ENCODE measurements around the gene SUCO. TPM values are rescaled to one million over a fixed set of nuclear protein-coding genes. Genes with fewer than 3 reads are reported as not detected.

The SUCO gene
- total RNA-seq, 2 experiments from 2014 or later: 22.8 TPM

- H3K36me3 Mint-ChIP-seq (ENCODE audit: low read depth): peaks cover 7% of the 10 kb centered on the region
- H3K27me3 Mint-ChIP-seq: no peaks in the 10 kb centered on the region
- no peak for TF ChIP-seq CTCF (IDR thresholded peaks at IDR 0.05)
- intact Hi-C loops (cut with micrococcal nuclease): no loop called here
- H3K9me3 Mint-ChIP-seq: no peaks in the 10 kb centered on the region
- ChIA-PET CTCF (interaction anchor here (0.6 to 1.8 kb wide), 2 partner anchors 15 to 1248 kb away, joined by 3 to 4 read pairs; no protein-coding TSS in a partner anchor), POLR2A (no interaction called here)
- ATAC-seq (no peak), DNase-seq (no peak)
- peaks cover 43% of the 10 kb centered on the region for H3K4me1 Mint-ChIP-seq (ENCODE audit: low read depth)
- H3K4me3 Mint-ChIP-seq: no peak overlapping the region
- no peak overlapping the region for H3K27ac Mint-ChIP-seq
Measured at GRCh38 chr1:172540635-172541034, 7.7 kb downstream of the SUCO start.

GRCh38 chr1:172544481-172545104, 11.6 kb downstream of the SUCO start:
- intact Hi-C loops (cut with micrococcal nuclease): no loop called here
- POLR2A ChIA-PET: interaction anchor here (0.6 to 1.0 kb wide), 3 partner anchors 15 to 121 kb away, joined by 3 to 4 read pairs (median 3); no protein-coding TSS in a partner anchor
- Mint-ChIP-seq H3K9me3 (no peaks in the 10 kb centered on the region), H3K4me1 (ENCODE audit: low read depth) (peaks cover 39% of the 10 kb centered on the region), H3K27me3 (no peaks in the 10 kb centered on the region), H3K4me3 (no peak overlapping the region), H3K27ac (no peak overlapping the region), H3K36me3 (ENCODE audit: low read depth) (peaks cover 2% of the 10 kb centered on the region)
- no peak for DNase-seq
- no peak for TF ChIP-seq CTCF (IDR thresholded peaks at IDR 0.05)
- CTCF ChIA-PET: interaction anchor here (0.8 to 3.0 kb wide), 4 partner anchors 10 to 183 kb away, joined by 3 to 11 read pairs (median 4); no protein-coding TSS in a partner anchor
- ATAC-seq: peak; percentile 39

DNA sequence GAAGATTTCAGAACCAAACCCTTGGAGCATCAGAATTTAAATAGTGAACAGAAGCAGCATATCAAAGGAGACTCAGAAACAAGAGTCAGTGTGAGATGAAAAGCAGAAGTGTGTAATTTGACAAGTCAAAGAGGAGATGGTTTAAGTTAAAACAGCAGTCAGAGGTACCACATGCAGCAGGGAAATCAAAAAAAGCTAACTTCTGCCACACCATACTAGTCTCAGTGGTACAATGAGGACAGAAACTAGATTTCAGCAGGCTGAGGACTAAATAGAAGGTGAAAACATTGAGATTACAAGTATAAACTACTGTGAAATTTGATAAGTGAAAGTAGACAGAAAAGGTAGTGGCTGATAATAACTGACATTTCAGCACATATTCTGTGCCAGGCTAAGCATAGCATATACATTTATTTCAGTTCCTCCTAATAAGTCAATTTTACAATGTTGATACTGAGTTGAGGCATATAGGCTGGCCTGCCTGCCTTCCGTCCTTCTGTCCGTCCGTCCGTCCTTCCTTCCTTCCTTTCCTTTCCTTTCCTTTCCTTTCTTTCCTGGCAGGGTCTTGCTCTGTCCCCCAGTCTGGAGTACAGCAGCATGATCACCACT, 12.6 kb downstream of the SUCO start:
- TF ChIP-seq CTCF (IDR thresholded peaks at IDR 0.05): no peak
- no peak overlapping the region for H3K27ac Mint-ChIP-seq
- DNase-seq (no peak), ATAC-seq (peak; percentile 24)
- POLR2A ChIA-PET: interaction anchor here (0.6 to 1.5 kb wide), 3 partner anchors 14 to 108 kb away, joined by 3 read pairs; no protein-coding TSS in a partner anchor
- intact Hi-C loops (cut with micrococcal nuclease): no loop called here
- CTCF ChIA-PET: interaction anchor here (0.8 to 1.2 kb wide), 3 partner anchors 10 to 175 kb away, joined by 3 to 4 read pairs (median 4); no protein-coding TSS in a partner anchor
- peaks cover 2% of the 10 kb centered on the region for H3K36me3 Mint-ChIP-seq (ENCODE audit: low read depth)
- H3K4me1 Mint-ChIP-seq (ENCODE audit: low read depth): peaks cover 38% of the 10 kb centered on the region
- H3K4me3 Mint-ChIP-seq: no peak overlapping the region
- no peaks in the 10 kb centered on the region for H3K9me3 Mint-ChIP-seq
- H3K27me3 Mint-ChIP-seq: no peaks in the 10 kb centered on the region

GRCh38 chr1:172547071-172547470, 14.1 kb downstream of the SUCO start:
- no peak overlapping the region for H3K27ac Mint-ChIP-seq

More at GRCh38 chr1:172547071-172547470, 14.1 kb downstream of the SUCO start:
- H3K36me3 Mint-ChIP-seq (ENCODE audit: low read depth): no peaks in the 10 kb centered on the region
- CTCF ChIA-PET: interaction anchor here (2.4 kb wide), 1 partner anchor 181 kb away, joined by 7 read pairs; no protein-coding TSS in a partner anchor
- no peak for ATAC-seq
- intact Hi-C loops (cut with micrococcal nuclease): no loop called here
- H3K27me3 Mint-ChIP-seq: no peaks in the 10 kb centered on the region
- POLR2A ChIA-PET: no interaction called here
- TF ChIP-seq CTCF (IDR thresholded peaks at IDR 0.05): no peak
- DNase-seq: no peak
- H3K4me3 Mint-ChIP-seq: no peak overlapping the region
- H3K9me3 Mint-ChIP-seq: no peaks in the 10 kb centered on the region
- H3K4me1 Mint-ChIP-seq (ENCODE audit: low read depth): peaks cover 29% of the 10 kb centered on the region
